H1 (cell line): ENCODE measurements around the gene ADRB2.

Experiments
- BRCA1 ChIP-seq: IDR thresholded peaks from 2 replicates; pipeline ENCODE4 v1.6.1; 2012; ENCODE audit warnings: low read depth, low read length, improper control_type of control experiment
- EZH2 ChIP-seq: fragments of 200-600 bp; sonication (generic); IDR thresholded peaks from 2 replicates; pipeline ENCODE4 v1.7.1; 2012; ENCODE audit warnings: low read depth, mild to moderate bottlenecking, moderate library complexity, low read length, inconsistent platforms; ENCODE audit not compliant: severe bottlenecking
- POLR2A ChIP-seq, 2 experiments: IDR thresholded peaks; 1 replicate in 1 of 2; 2 replicates in 1 of 2; pipeline ENCODE4 v1.6.1; 2011; ENCODE audit warnings: low read depth in 2 of 2, low read length in 2 of 2, mild to moderate bottlenecking in 2 of 2; ENCODE audit errors: control extremely low read depth in 1 of 2
- SIN3A ChIP-seq, 2 experiments: IDR thresholded peaks in 1 of 2; conservative IDR thresholded peaks in 1 of 2; 2 replicates each; pipeline ENCODE4 v1.6.1; 2011 to 2012; ENCODE audit warnings: low read length in 2 of 2, improper control_type of control experiment in 1 of 2, low read depth in 1 of 2, mild to moderate bottlenecking in 1 of 2
- SP1 ChIP-seq: IDR thresholded peaks from 2 replicates; pipeline ENCODE4 v1.6.1; 2011; ENCODE audit warnings: low read depth, low read length
- TBP ChIP-seq: IDR thresholded peaks from 2 replicates; pipeline ENCODE4 v1.6.1; 2011; ENCODE audit warnings: low read depth, low read length, improper control_type of control experiment
- TF ChIP-seq, protein P1 (sequence below), 3 experiments: IDR thresholded peaks; 1 replicate in 2 of 3; 2 replicates in 1 of 3; pipeline versions ENCODE4 v1.5.1 to v1.6.1; 2011; ENCODE audit warnings: low read length in 3 of 3, mild to moderate bottlenecking in 3 of 3, inconsistent platforms in 2 of 3, low read depth in 1 of 3, moderate library complexity in 1 of 3; ENCODE audit not compliant: insufficient read depth in 1 of 3; ENCODE audit errors: control extremely low read depth in 1 of 3

DNA sequence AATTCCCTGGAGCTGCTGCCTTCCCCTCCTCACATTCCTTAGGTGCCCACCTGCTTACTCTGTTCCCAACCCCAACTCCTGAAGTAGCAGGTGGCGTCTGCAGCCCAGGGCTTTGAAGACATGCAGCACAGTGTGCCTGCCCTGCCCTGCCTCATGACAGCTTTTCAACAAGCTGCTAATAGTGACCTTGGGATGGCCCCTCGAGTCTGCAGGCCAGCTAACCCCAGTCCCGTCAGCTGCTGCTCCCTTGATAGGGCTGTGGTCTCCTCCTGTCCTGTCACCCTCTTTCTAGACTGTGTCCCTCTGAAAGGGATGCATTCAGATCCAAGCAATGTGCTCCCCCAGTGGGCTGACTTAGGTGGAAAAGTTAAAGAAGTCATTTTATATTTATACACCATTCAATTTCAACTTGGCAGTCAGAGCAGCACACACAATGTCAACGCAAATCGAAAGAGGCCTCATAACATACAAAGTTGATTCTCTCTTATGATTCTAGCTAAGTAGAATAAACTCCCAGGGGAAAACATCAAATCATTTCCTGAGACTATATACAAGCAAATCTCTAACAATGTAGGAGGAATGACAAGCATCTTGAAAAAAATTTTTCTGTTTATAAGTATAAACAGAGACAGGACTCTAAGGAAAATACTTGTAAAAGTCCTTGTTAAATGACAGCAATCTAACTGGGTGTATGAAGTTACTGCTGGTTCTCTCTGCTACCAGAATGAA is 37.9 kb downstream of the ADRB2 start:
- no peak for TF ChIP-seq BRCA1
- TF ChIP-seq, protein P1, sequence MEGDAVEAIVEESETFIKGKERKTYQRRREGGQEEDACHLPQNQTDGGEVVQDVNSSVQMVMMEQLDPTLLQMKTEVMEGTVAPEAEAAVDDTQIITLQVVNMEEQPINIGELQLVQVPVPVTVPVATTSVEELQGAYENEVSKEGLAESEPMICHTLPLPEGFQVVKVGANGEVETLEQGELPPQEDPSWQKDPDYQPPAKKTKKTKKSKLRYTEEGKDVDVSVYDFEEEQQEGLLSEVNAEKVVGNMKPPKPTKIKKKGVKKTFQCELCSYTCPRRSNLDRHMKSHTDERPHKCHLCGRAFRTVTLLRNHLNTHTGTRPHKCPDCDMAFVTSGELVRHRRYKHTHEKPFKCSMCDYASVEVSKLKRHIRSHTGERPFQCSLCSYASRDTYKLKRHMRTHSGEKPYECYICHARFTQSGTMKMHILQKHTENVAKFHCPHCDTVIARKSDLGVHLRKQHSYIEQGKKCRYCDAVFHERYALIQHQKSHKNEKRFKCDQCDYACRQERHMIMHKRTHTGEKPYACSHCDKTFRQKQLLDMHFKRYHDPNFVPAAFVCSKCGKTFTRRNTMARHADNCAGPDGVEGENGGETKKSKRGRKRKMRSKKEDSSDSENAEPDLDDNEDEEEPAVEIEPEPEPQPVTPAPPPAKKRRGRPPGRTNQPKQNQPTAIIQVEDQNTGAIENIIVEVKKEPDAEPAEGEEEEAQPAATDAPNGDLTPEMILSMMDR (IDR thresholded peaks at IDR 0.05; ENCODE audit: control extremely low read depth in 1 of 3, insufficient read depth in 1 of 3, low read depth in 1 of 3, low read length in 3 of 3), result no peak
- no peak for TF ChIP-seq TBP
- TF ChIP-seq SP1, result no peak
- TF ChIP-seq POLR2A (IDR thresholded peaks at IDR 0.05; ENCODE audit: control extremely low read depth in 1 of 2, low read depth in 2 of 2, low read length in 2 of 2), result no peak
- TF ChIP-seq EZH2, result no peak
- TF ChIP-seq SIN3A (conservative IDR thresholded peaks at IDR 0.05 in 1 of 2, IDR thresholded peaks at IDR 0.05 in 1 of 2; ENCODE audit: low read depth in 1 of 2, low read length in 2 of 2), result no peak
